HFFc6 (cell line): ENCODE measurements around the gene LARGE1. TPM values are rescaled to one million over a fixed set of nuclear protein-coding genes. Genes with fewer than 3 reads are reported as not detected.
"Not testable (repeated sequence)": the region's sequence is repeated elsewhere in the genome, so short reads cannot be mapped to it uniquely, and the experiment has no call there.

Source experiments
- DNase-seq: peaks from one replicate; pipeline ENCODE4 v3.0.0-alpha.2; 2018
- H3K27ac Mint-ChIP-seq: 2 replicates; pipeline ENCODE4 v1.8.0; 2020; ENCODE audit warnings: mild to moderate bottlenecking, mixed read lengths
- H3K27me3 Mint-ChIP-seq: 2 replicates; pipeline ENCODE4 v1.8.0; 2021; ENCODE audit warnings: mild to moderate bottlenecking, moderate library complexity, mixed read lengths; ENCODE audit not compliant: insufficient read depth
- H3K36me3 Mint-ChIP-seq: 2 replicates; pipeline ENCODE4 v1.8.0; 2021; ENCODE audit warnings: low read depth, mixed read lengths
- H3K4me1 Mint-ChIP-seq: 2 replicates; pipeline ENCODE4 v1.8.0; 2020; ENCODE audit warnings: low read depth, mixed read lengths
- H3K4me3 Mint-ChIP-seq: 2 replicates; pipeline ENCODE4 v1.8.0; 2020; ENCODE audit warnings: mild to moderate bottlenecking, moderate library complexity, mixed read lengths
- H3K9me3 Mint-ChIP-seq: 2 replicates; pipeline ENCODE4 v1.8.0; 2020; ENCODE audit warnings: mild to moderate bottlenecking, mixed read lengths
- total RNA-seq, 6 experiments: library from RNA; stranded (reverse); fragmentation: NEBNext Ultra II Directional; extraction: Animal tissue kit (Norgen Biotek cat#: 25700); gene quantifications; 2 replicates in 1 of 6; 3 replicates in 5 of 6; pipeline ENCODE4 v1.2.3, GENCODE V29; 2021
- TF ChIP-seq, protein P1 (sequence below): fragments of 200-600 bp; sonication (generic); IDR thresholded peaks from 2 replicates; pipeline ENCODE4 v1.5.0; 2021; ENCODE audit warnings: antibody characterized with exemption, mild to moderate bottlenecking

The LARGE1 gene
- total RNA-seq, 6 experiments from 2014 or later: 4.9 to 7.3 (median 6.5) TPM

DNA sequence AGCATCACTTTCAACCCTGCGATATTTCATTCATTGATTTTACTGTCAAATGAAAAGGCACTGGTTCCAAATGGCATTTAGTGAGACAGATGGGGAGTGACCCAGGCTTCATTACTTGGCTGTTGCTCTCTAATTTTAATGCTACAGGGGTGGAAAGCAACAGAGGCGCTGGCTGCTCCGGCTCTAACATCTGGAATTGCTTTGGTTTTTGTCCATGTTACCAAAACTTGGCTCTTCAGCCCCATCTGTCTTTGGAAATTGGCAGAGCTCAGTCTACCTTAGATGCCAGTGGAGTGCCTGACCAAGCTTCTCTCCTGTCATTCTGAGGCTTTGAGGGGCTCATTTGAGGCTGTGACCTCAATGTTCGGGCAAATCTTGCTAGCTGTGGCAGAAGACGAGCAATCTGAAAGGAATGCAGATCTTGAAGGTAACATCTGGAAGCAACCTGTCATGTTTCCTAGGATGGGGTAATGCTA is 452.6 kb downstream of the LARGE1 start:
- H3K9me3 Mint-ChIP-seq: peaks cover 65% of the 10 kb centered on the region

DNA sequence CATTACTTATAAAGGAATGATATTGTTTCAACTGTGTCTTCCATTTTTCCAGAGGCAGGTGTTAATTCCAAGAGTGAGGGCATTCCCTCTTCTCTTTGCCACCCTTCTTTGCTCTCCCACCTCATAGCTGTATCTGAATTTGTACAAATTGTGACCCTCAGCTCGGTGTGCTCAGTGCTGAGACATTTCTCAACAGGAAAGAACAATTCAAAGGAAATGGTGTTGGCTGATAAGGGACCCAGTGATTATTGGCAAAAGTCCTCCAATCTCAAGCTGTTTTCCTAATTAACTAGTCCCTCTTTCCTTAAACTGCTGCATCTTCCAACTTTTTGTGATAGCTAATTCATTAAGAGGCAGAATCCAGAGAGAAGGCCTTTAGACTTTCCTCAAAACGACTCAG is 453.2 kb downstream of the LARGE1 start:
- Mint-ChIP-seq H3K4me1 (no peaks in the 10 kb centered on the region), H3K36me3 (peaks cover 9% of the 10 kb centered on the region), H3K27me3 (no peaks in the 10 kb centered on the region; the same call in 1 of the 2 replicates), H3K4me3 (no peak overlapping the region), H3K9me3 (peaks cover 61% of the 10 kb centered on the region), H3K27ac (no peak overlapping the region)
- DNase-seq: no peak
- TF ChIP-seq, protein P1, sequence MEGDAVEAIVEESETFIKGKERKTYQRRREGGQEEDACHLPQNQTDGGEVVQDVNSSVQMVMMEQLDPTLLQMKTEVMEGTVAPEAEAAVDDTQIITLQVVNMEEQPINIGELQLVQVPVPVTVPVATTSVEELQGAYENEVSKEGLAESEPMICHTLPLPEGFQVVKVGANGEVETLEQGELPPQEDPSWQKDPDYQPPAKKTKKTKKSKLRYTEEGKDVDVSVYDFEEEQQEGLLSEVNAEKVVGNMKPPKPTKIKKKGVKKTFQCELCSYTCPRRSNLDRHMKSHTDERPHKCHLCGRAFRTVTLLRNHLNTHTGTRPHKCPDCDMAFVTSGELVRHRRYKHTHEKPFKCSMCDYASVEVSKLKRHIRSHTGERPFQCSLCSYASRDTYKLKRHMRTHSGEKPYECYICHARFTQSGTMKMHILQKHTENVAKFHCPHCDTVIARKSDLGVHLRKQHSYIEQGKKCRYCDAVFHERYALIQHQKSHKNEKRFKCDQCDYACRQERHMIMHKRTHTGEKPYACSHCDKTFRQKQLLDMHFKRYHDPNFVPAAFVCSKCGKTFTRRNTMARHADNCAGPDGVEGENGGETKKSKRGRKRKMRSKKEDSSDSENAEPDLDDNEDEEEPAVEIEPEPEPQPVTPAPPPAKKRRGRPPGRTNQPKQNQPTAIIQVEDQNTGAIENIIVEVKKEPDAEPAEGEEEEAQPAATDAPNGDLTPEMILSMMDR: no peak

More for the DNA sequence above, 452.6 kb downstream of the LARGE1 start:
- Mint-ChIP-seq H3K4me3 (no peak overlapping the region), H3K36me3 (peaks cover 6% of the 10 kb centered on the region), H3K27me3 (no peaks in the 10 kb centered on the region; the same call in 1 of the 2 replicates), H3K27ac (no peak overlapping the region), H3K4me1 (no peaks in the 10 kb centered on the region)
- TF ChIP-seq, protein P1: no peak
- DNase-seq: no peak

DNA sequence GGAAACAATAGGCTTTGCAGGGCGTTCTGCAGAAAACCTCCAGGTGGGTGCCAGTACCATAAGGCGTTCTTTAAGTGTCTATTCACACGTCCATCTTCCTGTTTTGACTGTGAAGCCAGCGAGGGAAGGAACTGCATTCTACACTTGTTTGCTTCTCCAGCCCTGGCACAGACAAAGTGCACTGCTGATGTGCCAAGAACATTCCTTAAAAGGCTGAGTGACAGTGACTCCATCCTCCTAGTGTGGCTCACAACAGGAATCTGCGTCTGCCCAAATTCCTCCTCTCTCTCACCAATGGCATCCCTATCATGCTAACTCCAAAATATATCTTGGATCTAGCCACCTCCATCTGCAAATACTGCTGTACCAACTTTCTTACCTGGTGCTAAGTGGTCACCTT is 454.7 kb downstream of the LARGE1 start:
- no peak for DNase-seq
- Mint-ChIP-seq H3K27me3 (no peaks in the 10 kb centered on the region; the same call in 1 of the 2 replicates), H3K27ac (no peak overlapping the region), H3K9me3 (peaks cover 64% of the 10 kb centered on the region), H3K4me1 (no peaks in the 10 kb centered on the region), H3K36me3 (peaks cover 12% of the 10 kb centered on the region), H3K4me3 (no peak overlapping the region)
- TF ChIP-seq, protein P1: no peak

DNA sequence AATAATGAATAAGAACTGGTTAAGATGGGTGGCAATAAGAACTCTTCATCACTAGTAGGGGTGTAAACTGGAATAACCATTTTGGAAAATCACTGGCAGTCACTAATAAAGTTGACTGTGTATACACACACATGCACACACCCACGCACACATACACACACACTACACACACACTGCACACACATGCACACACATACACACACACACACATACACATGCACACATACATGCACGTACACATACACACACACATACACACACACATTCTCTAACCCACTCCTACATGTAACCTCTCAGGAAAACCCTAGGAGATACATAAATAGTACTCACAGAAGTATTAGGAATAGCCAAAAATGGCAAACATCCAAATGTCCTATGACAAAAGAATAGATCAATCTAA is 455.6 kb downstream of the LARGE1 start:
- no peak for DNase-seq
- Mint-ChIP-seq H3K27me3 (no peaks in the 10 kb centered on the region; the same call in 1 of the 2 replicates), H3K36me3 (peaks cover 8% of the 10 kb centered on the region), H3K4me1 (no peaks in the 10 kb centered on the region), H3K4me3 (no peak overlapping the region), H3K27ac (no peak overlapping the region), H3K9me3 (peaks cover 64% of the 10 kb centered on the region)
- TF ChIP-seq, protein P1: no peak

DNA sequence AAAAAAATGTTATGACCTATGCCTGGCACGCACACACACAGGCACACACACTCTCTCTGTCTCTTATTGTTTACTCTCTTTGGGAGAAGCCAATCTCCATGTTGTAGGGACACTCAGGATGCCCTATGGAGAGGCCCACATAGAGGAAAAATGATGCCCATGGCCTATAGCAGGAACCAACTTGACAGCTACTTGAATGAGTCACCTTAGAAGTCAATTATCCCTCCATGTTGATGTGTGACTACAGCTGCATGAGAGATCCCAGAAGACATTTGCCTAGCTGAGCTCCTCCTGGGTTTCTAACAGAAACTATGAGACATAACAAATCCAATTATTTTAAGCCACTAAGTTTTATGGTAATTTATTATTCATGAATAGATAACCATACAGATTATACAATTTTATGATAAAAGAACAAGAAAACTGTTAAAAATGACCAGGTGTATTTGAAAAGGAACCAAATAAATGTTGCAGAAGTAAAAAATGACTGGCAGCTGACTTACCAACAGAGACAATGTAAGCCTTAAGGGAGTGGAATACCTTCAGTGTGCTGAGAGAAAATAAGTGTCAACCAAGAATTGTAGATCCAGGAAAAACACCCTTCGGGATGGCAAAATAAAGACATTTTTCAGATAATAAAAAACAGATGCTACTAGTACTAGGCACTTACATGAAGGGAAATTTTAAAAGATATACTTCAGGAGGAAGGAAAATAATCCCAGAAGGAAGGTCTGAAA is 458.4 kb downstream of the LARGE1 start:
- TF ChIP-seq, protein P1: no peak
- no peak overlapping the region for H3K27ac Mint-ChIP-seq
- peaks cover 8% of the 10 kb centered on the region for H3K36me3 Mint-ChIP-seq
- DNase-seq: no peak
- no peak overlapping the region for H3K4me3 Mint-ChIP-seq
- peaks cover 52% of the 10 kb centered on the region for H3K9me3 Mint-ChIP-seq
- H3K4me1 Mint-ChIP-seq: no peaks in the 10 kb centered on the region
- H3K27me3 Mint-ChIP-seq: no peaks in the 10 kb centered on the region; the same call in 1 of the 2 replicates

DNA sequence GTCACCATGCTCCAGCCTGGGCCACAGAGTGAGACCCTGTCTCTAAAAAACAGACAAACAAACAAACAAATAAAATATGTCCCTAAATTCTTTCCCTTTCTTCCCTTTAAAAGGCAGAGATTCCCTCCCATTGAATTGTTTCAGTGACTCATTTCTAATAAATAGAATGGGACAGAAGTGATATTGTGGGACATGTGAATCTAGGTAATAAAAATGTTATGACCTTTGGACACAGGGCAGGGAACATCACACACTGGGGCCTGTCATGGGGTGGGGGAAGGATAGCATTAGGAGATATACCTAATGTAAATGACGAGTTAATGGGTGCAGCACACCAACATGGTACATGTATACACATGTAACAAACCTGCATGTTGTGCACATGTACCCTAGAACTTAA is 459.0 kb downstream of the LARGE1 start:
- peaks cover 52% of the 10 kb centered on the region for H3K9me3 Mint-ChIP-seq

More for the DNA sequence above, 459.0 kb downstream of the LARGE1 start:
- H3K36me3 Mint-ChIP-seq, H3K4me3 Mint-ChIP-seq, H3K4me1 Mint-ChIP-seq, H3K27me3 Mint-ChIP-seq, DNase-seq, H3K27ac Mint-ChIP-seq: not testable (repeated sequence)
